ENCODE results near the gene LBHD1.

LBHD1 gene

DNA sequence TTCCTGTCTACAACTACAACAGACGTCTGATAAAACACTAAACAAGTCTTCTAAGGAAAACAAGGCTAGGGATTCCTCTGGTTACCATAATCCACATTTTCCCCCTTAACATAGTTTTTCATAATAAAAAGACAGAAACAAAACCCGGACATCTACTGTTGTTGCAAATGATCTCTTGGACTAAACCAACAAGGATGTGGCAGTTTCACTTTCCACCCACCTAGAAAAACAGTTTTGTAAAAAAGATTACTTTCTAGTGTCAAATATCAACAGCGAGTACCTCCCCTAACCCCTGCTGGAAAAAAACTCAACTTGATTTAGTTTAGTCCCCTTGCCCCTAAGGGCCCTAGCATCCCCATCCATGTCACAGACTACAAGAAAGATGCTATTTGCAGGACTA lies 40.8 kb upstream of the LBHD1 start:
- TF ChIP-seq, protein P1, sequence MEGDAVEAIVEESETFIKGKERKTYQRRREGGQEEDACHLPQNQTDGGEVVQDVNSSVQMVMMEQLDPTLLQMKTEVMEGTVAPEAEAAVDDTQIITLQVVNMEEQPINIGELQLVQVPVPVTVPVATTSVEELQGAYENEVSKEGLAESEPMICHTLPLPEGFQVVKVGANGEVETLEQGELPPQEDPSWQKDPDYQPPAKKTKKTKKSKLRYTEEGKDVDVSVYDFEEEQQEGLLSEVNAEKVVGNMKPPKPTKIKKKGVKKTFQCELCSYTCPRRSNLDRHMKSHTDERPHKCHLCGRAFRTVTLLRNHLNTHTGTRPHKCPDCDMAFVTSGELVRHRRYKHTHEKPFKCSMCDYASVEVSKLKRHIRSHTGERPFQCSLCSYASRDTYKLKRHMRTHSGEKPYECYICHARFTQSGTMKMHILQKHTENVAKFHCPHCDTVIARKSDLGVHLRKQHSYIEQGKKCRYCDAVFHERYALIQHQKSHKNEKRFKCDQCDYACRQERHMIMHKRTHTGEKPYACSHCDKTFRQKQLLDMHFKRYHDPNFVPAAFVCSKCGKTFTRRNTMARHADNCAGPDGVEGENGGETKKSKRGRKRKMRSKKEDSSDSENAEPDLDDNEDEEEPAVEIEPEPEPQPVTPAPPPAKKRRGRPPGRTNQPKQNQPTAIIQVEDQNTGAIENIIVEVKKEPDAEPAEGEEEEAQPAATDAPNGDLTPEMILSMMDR (conservative IDR thresholded peaks at IDR 0.05; ENCODE audit: control insufficient read depth, insufficient read depth, low read depth, low read length): no peak
- H3K4me3 ChIP-seq (ENCODE audit: control insufficient read depth, low read depth, low read length): no peak overlapping the region
- no peak for DNase-seq (ENCODE audit: low read depth)

DNA sequence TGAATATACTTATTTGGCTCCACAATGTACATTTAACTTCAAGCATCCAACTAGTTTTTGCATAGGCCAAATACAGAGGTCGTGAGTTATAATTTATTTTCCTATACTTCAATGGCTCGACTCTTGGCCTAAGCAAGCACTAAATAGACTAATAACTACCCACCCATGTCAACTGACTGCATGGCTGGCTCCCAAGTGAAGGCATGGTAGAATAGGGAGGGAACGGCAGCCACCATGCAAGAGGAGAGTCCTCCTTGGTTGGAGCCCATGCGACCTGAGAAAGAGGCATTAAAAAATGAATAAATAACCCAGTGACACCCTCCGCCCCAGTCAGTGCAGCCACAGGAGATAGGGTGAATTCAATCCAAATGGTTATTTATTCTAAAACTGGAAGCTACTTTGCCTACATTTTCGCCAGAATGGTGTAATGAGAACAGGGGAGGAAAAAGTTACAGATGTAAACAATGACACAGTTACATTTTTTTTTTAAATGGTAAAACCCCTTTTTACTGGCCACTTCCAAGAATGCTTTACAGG lies 40.3 kb upstream of the LBHD1 start:
- TF ChIP-seq, protein P1 (conservative IDR thresholded peaks at IDR 0.05; ENCODE audit: control insufficient read depth, insufficient read depth, low read depth, low read length): no peak
- no peak overlapping the region for H3K4me3 ChIP-seq (ENCODE audit: control insufficient read depth, low read depth, low read length)

GRCh38 chr11:62710001-62710345 lies 37.9 kb upstream of the LBHD1 start:
- DNase-seq (ENCODE audit: low read depth): peak; percentile 51
- TF ChIP-seq, protein P1 (conservative IDR thresholded peaks at IDR 0.05; ENCODE audit: control insufficient read depth, insufficient read depth, low read depth, low read length): no peak
- peak overlapping the region; percentile 66 for H3K4me3 ChIP-seq (ENCODE audit: control insufficient read depth, low read depth, low read length)

More for the DNA sequence above, 40.3 kb upstream of the LBHD1 start:
- no peak for DNase-seq (ENCODE audit: low read depth)

DNA sequence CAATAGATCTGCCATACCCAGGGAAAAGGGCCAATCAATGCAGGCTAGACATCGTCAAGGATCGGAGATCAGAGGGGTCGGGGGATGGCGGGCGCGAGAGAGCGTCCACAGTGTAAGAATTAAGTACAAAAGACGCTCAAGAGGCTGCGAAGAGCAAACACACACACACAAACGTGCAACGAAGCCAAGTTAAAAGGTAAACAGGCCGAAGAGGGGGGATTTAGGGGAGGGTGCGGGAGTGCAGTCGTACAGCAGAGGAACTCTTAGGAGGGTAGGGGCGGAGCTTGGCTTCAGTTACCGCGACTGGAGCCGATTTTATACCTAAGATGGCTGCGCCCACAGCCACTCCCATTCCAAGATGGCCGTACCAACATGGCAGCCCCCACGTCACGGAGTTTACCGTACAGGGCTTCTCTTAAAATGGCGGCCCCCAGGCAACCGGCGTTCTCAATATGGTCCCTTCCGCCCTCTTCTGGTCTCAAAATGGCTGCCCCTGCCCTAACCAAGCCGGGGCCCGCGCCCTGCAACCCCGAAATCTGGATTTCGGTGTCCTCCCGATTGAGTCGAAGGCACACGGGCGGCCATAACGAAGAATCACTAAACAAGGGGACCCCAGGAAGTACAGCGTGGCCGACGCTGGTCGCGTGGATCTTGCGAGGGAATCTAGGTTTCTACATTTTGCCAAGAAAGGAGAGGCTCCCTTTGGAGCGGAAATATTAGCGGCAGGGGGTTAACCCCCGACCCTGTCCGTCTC lies 37.4 kb upstream of the LBHD1 start:
- DNase-seq (ENCODE audit: low read depth): peak; percentile 98
- peak overlapping the region; percentile 66 for H3K4me3 ChIP-seq (ENCODE audit: control insufficient read depth, low read depth, low read length)
- TF ChIP-seq, protein P1 (conservative IDR thresholded peaks at IDR 0.05; ENCODE audit: control insufficient read depth, insufficient read depth, low read depth, low read length): no peak

- no peak for DNase-seq (ENCODE audit: low read depth)
- TF ChIP-seq, protein P1 (conservative IDR thresholded peaks at IDR 0.05; ENCODE audit: control insufficient read depth, insufficient read depth, low read depth, low read length): no peak
- H3K4me3 ChIP-seq (ENCODE audit: control insufficient read depth, low read depth, low read length): peak overlapping the region; percentile 66
Measured at GRCh38 chr11:62708793-62709192, 36.7 kb upstream of the LBHD1 start.

DNA sequence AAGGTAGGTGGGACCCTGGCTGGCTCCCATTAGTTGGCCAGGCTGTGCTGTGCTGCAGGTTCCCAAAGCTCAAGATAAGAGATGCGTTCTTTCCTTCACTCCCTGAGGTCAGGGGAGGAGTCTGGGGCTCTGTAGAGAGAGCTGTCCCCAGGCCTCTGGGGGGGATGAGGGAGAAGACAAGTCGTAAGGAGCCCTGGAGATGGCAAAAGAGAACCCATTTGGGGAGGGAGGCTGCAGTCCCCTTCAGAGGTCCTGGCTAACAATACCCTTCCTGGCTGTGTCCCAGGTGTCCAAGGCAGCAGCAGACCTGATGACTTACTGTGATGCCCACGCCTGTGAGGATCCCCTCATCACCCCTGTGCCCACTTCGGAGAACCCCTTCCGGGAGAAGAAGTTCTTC lies 36.3 kb upstream of the LBHD1 start:
- no peak overlapping the region for H3K4me3 ChIP-seq (ENCODE audit: control insufficient read depth, low read depth, low read length)
- DNase-seq (ENCODE audit: low read depth): no peak
- TF ChIP-seq, protein P1 (conservative IDR thresholded peaks at IDR 0.05; ENCODE audit: control insufficient read depth, insufficient read depth, low read depth, low read length): no peak
